ENCODE data around the gene BCAS3. TPM values are rescaled to one million over a fixed set of nuclear protein-coding genes. Genes with fewer than 3 reads are reported as not detected.

BCAS3 gene
- total RNA-seq, 1 donor from 2014 or later = 20.8 TPM

DNA sequence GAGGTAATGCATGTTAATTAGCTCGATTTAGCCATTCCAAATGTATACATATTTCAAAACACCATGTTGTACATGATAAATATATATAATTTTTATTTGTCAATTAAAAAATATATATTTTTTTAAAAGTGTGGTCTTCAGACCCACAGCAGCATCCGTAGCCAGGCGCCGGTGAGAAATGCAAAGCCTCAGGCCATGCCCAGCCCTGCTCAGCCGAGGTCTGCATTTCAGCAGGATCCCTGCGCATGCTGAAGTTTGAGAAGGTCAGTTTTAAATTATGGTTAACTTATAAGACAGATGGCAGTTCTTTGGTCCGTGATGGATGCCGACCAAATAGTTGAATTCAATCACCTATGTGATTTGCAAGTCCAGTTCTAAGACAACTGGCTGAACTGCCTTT is 694.0 kb downstream of the BCAS3 start:
- no peak for ATAC-seq

DNA sequence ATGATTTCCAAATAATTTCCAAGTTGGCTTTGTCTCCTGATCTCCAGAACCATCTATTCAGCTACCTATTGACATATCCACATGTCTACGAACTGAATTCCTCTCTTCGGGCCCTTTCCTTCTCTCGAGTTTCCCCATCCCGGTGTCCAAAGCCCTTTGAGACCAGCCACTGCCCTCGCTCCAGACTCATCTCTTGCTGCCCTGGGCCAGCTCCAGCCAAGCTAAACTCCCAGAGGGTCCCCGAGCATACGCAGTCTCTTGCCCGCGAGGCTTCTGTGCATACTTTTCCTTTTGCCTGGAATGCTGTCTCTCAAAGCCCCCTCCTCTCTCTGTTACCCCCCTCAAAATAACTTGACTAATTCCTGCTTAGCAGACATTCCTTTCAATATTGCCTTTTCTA is 694.8 kb downstream of the BCAS3 start:
- ATAC-seq = no peak

- ATAC-seq = no peak
Measured at GRCh38 chr17:61376931-61377838, 699.5 kb downstream of the BCAS3 start.

DNA sequence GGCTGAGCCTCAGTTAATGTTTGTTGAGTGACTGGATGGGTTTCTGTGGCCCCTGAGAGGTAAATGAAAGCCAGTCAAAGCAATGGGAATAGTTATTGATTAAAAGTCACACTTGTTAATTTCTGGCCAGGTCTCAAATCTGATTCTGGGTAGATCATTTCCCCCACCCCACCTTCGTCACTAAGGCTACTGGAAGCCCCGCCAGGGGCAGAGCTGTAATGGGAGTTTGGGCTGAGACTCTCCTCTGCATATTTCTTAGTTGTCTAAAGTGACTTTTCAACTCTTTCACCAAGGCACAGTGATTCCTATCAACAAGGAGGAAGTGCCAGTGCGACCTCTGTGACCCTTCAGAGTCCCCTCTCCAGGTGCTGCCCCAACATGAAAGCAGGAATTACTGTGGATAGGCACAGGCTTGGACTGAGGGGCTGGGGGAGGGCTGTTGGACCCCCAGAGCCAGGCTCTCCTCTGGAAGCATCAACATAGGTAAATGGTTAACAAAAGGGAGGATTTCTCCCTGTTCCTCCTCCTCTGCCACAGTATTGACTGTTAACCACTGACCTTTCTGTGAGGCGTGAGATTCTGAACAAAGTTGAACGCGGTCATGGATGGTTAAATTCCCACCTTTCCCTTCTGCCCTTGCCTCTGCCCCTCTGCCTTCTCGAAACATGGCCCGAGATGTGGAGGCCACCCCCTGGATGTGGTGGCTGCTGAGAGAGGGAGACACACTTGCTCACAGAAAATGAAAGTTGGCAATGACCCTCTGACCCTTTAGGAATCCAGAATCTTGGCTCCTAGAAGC is 701.2 kb downstream of the BCAS3 start:
- ATAC-seq = no peak

DNA sequence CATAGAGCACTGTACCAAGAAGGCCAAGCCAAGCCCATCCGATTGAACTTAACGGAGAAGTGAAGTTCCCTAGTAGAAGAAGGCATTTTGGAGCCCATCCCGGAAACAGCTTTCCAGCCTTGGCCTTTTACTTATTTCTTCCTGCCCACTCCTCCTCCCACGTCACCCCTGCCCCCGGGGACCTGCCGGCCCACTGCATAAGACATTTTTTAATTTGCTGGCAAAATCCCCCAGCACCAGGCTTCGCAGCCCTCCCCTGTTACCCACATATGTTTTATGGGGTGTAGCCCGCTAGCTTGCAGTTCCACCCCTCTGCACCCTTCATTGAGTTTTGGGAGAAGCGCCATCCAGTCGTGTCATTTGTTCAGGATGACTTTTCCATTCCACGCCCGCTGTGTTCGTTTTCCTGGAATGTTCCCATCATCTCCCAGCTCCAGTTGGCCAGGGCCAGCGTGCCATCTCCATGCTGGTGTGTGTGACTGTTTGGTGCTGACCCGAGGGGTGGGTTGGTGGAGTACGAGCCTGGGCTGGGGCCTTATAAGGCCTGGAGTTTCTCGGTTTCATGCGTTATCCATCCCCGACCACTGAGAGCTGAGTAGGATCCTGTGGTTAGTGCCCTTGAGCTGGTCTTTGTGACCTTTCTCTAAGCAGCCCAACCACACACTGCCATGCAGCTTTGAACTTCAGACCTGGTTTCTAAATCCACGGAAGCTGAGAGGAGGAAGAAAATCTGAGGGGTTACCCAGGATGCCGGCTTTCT is 702.0 kb downstream of the BCAS3 start:
- no peak for ATAC-seq

DNA sequence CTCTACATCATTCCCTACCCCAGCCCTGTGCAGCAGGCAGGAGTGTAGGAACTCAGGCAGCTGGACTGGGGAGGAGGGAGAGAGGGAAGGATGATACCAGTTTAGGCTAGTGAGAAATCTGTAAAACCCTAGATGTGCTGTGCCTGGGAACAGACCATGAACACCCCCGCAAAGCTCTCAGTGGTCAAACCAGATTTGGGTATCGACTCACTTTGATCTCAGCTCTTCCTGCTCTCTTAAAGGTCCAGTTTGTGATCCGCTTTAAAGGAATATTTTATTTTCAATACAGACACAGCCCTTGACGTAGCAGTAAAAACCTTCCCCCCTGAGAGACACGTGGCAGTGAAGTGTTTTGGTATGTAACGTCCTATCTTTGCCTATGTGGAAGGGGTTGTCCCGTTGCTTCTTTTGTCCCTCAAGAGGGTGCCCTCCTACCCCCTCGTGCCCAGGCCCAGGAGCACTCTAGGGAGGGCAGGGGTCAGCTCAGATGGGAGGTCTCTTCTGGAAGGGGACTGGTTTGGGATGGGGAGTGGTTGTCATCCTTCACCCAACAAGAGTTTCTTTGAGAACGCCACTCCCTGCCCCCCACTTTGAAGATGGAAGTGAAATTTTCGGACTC is 702.7 kb downstream of the BCAS3 start:
- ATAC-seq = no peak

DNA sequence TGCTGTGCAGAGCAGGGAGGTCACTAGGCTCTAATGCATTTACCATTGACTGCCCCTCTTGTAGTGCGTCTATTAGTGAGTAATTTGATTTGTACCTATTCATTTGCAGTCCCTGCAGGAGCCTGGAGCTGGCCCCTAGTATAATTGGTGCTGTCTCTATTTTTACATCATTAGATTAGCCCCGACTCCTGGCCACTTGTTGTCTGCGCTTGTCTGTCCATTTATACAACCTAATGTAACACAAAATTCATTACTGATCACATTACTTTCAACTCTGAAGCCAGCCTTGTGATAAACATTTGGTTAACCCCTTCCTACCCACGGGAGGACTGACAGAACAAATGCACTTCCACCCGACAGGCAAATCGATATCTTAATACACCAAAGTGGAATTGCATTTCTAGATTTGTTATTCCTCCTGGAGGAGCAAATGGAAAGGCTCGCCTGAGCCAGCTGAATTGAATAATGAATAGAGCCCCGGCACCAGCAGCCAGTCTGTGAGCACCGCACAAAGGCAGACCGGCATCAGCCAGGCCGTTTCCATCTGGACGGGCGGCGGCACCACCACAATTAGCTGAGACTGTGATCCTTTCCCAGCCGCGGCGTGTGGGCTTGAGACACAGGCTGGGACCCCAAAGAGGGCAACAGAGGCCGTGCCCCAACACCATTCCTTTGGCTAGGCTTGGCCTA is 703.3 kb downstream of the BCAS3 start:
- no peak for ATAC-seq

DNA sequence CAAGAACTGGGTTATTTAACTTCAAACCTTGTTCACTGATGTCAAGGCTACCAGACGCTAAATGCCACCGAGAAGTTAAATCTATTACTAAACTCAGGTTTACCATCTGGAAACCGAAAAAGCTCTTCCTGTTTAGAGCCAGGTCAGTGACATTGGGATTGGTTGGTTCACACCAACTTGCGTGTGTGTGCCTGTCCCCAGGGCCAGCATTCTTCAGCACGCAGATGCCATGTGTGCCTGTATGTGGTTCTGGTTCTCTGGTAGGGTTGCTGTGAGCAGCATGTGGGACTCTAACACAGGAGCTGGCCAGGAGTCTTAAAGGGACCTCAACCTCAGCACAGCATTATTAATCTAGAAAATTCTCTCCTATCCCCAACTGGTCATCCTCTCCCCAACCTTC is 703.9 kb downstream of the BCAS3 start:
- no peak for ATAC-seq

DNA sequence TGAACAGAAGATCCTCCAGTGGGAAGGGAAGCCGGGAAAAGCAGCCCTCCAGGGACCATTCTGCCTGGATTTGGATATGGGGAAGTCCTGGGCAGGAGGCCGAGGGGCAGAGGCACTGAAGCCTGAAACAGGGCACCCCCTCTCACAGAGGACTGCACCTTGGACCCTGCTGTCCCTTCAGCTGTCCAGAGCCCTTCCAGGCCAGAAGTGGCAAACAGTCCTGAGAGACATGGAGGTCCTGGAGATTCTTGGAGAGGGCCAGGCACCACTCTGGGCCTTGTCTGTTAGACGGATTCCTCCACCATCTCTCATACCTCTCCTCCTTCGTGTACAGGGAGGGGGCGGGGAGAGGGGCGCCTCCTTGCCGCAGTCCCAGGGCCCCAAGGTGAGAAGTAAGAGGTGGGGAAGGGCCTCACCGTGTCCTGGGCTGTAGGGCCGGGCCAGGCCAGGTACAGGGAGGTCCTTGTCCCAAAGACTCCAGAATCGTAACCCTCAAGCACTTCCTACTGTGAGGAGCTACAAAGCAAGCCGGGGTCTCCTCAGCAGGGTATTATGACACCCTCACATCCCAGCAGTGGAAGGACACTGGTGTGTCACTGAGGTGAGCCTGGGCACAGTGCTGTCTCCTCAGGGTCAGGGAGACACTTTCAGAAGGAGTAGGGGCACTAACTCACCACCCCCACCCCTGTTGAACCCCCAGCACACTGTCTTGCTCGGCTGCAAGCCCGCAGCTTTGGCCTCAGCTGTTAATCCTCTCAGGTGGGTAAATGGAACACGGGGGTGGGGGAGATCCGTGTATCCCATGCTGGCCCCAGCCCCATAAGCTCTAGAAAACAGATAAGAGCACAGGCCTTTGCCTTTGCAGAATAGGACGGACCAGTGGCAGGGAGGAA is 705.4 kb downstream of the BCAS3 start:
- ATAC-seq = no peak

DNA sequence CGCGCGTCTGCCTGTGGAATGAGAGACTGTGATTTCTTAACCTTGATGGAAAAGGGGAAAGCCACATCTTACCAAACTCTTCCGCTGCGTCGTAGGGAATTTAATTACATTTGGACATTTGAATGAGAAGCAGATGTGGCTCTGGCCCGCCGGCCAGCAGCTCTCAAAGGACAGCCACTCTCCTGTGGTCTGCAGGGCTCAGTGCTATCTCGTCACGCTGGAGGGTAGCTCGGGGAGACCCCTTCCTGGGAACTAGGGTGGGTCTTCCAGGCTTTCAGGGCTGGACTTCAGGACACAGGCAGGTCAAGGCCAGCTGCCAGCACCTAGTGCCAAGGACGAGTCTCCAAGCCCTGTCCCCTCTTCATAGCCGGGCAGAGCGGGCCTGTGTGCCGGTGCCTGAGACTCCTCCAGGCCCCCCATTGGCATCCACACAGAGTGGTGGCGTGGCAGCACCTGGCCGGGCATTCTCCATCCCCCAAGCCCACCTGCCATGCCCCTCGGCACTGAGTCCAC is 706.1 kb downstream of the BCAS3 start:
- no peak for ATAC-seq

DNA sequence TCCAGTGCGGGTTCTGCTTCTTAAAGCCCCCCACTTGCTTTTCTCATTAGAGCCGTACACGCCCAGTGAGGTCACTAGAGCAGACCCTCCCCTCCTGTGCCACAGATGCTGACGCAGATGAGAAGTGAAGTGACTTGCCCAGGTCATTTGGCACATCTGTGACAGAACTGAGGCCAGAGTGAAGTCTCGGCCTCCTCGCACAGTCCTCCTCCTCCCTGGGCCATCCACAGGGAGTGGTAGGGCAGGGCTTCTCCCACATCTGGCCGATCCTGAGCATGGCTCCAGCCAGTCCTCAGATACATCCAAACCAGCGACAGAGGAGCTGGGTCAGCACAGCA is 706.7 kb downstream of the BCAS3 start:
- no peak for ATAC-seq

DNA sequence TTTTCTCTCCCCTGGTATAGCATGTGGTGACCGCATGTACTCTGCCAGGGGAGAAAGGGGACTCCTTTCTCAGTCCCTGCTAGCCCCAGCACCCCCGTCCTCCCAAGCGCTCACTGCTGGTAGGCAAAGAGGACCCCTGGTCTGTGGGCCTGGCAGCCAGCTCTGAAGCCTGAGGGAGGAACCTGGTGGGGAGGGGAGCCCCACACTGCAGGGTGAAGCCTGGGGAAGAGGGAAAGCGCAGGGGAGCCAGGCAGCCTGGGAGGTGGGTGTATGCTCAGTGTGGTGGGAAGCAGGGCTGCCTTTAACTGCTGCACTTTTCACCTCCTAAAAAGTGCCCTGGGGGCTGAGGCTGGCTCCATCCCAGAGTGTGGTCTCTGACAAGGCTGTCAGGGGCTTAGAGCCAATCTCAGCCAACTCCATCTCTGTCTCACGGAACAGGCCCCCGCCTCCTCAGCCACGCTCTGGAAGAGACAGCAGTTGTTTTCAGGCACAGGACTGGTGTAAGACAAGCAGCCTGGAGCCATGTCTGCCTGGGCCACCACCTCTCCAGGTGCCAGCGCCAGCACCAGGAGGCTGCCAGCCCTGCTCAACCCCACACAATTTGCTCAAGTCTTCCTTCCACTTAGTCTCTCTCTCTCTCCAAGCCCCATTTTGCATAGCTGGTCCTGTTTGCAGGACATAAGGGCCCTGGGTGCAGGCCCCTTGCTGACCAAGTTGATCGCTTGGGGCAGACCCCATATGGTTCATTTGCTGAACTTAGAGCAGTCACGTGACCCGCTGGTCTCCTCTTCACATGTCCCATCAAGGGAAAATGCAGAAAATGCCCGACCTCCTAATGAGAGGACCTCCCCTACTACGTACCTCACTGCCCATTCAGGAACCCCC is 707.3 kb downstream of the BCAS3 start:
- no peak for ATAC-seq

GRCh38 chr17:61385577-61386236 is 708.1 kb downstream of the BCAS3 start:
- ATAC-seq = no peak

DNA sequence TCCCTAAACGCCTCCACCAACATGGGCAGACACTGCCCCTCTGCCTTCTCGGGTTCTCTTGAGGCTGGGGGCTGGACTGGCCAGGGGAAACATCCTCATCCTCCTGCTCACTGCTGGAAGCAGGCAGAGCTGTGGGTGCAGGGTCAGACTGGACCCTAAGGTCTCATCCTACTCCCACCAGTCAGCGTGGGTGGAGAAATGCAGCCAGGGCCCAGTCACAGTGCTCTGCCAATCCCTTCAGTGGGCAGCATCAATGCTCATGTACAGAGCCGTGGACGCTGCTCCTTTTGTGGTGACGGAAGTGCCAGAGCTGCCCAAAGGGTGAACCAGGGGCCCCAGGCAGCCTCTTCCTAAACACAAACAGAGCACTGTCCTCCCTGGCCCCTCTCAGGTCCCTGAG is 708.6 kb downstream of the BCAS3 start:
- ATAC-seq = no peak

- no peak for ATAC-seq
Measured at GRCh38 chr17:61387011-61387410, 709.4 kb downstream of the BCAS3 start.

DNA sequence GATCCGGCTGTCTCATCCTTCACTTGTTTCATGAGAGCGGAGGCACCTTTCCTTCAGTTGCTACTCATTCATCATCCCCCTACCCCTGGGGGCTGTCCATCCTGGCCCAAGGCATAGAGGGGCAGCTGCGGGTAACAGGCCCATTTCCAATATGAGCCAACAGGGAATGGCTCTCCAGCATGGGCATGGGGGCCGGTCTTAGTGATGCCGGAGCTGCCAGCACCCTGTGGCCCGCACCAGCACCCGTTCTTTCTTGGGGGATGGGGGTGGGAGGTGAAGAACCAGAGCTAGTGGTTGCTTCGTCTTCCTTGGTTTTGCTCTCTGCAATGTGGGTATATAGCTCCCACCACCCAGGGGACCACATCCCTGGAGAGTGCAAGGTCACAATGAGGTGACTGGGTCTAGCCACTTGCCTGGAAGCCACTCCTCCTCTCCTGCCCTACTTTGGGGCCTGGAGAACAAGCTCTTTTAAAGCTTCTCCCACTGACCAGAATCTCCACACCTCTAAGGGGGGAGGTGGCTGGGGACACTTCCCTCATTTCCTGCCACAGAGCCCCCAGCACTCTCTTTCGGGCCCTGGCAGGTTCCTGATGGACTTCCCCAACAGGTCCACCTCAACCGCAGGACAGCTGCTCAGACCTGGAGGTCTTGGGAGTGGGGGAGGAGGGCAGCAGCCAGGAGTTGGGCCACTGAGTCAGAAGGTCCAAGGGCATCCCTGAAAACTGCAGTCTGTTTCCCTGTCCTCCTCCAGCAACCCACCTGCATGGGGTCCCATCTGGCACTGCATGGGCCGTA is 710.1 kb downstream of the BCAS3 start:
- ATAC-seq = no peak

- ATAC-seq = no peak
Measured at GRCh38 chr17:61388561-61389356, 711.1 kb downstream of the BCAS3 start.

Data from esophagus mucosa (tissue), 1 donor.